ENCODE data around the gene MST1R. TPM values are rescaled to one million over a fixed set of nuclear protein-coding genes. Genes with fewer than 3 reads are reported as not detected.

The MST1R gene
- total and polyA plus RNA-seq, 9 of the 15 experiments (the other 6 are each of a cell fraction or from before 2014, with no cell fraction given) = 1.3 to 10.0 (median 3.8) TPM

DNA sequence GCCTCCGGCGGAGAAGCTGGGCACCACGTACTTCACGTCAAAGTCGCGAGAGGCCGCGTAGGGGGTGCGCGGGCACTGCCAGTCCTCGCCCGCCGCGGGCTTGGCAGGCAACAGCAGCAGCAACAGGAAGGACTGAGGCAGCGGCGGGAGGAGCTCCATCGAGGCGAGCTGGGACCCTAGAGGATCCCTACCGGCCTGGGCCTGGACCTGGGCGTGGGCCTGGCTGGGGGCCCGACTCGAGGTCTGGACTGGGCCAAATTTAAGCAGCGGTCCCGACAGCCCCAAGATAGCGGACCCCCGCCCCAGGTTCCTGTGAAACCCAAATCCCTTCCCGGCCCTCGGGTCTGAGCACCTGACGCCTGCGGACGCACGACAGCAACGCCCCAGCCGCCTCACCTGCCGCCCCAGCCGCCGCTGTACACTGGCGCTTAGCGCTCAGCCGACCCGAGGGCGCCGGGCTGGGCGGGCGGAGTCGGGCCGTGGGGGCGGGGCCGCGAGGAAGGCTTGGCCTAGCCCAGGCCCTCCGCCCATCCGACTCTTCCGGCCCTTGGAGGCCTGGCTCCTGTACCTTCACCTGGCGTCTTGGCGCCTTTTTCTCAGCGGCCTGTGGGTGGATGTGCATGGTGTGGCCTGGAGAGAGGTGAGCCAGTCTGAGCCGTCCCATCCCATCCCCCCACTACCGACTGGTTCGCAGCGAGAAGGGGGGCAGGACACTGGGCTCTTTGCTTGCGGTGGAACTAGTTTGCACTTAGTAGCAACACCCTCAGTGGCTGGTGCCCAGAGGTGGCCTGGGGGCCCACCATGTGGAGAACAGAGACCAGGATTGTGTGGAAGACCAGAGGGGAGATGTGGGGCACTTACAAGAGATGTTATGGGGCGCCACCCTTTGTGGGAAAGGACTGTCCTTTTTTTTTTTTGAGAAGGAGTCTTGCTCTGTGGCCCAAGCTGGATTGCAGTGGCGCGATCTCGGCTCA, at the start of gene MST1R (continued):
- TF ChIP-seq, protein P1, sequence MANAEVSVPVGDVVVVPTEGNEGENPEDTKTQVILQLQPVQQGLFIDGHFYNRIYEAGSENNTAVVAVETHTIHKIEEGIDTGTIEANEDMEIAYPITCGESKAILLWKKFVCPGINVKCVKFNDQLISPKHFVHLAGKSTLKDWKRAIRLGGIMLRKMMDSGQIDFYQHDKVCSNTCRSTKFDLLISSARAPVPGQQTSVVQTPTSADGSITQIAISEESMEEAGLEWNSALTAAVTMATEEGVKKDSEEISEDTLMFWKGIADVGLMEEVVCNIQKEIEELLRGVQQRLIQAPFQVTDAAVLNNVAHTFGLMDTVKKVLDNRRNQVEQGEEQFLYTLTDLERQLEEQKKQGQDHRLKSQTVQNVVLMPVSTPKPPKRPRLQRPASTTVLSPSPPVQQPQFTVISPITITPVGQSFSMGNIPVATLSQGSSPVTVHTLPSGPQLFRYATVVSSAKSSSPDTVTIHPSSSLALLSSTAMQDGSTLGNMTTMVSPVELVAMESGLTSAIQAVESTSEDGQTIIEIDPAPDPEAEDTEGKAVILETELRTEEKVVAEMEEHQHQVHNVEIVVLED (CRISPR knock-in tag; IDR thresholded peaks at IDR 0.05) = no peak
- TF ChIP-seq ILF3 (IDR thresholded peaks at IDR 0.05; ENCODE audit: borderline replicate concordance) (no peak), SMAD2 (IDR thresholded peaks at IDR 0.05; ENCODE audit: low read depth, low read length) (no peak), RBM17 (IDR thresholded peaks at IDR 0.05; ENCODE audit: borderline replicate concordance, low read depth, low read length) (no peak), THRAP3 (IDR thresholded peaks at IDR 0.05; ENCODE audit: borderline replicate concordance) (no peak), GABPB2 (CRISPR knock-in tag; conservative IDR thresholded peaks at IDR 0.05) (no peak), HNRNPH1 (optimal IDR thresholded peaks at IDR 0.05; ENCODE audit: low read depth, low read length) (no peak), ZNF232 (CRISPR knock-in tag; IDR thresholded peaks at IDR 0.05) (no peak), ZNF239 (CRISPR knock-in tag; IDR thresholded peaks at IDR 0.05) (no peak), XRCC5 (IDR thresholded peaks at IDR 0.05; ENCODE audit: low read depth, low read length) (no peak), SMARCA5 (IDR thresholded peaks at IDR 0.05) (no peak), ZNF764 (CRISPR knock-in tag; IDR thresholded peaks at IDR 0.05; ENCODE audit: low read depth) (no peak), ASH1L (IDR thresholded peaks at IDR 0.05; ENCODE audit: borderline replicate concordance, low read depth, partially characterized antibody) (no peak)
- TF ChIP-seq, protein P2, sequence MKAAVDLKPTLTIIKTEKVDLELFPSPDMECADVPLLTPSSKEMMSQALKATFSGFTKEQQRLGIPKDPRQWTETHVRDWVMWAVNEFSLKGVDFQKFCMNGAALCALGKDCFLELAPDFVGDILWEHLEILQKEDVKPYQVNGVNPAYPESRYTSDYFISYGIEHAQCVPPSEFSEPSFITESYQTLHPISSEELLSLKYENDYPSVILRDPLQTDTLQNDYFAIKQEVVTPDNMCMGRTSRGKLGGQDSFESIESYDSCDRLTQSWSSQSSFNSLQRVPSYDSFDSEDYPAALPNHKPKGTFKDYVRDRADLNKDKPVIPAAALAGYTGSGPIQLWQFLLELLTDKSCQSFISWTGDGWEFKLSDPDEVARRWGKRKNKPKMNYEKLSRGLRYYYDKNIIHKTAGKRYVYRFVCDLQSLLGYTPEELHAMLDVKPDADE (conservative IDR thresholded peaks at IDR 0.05; ENCODE audit: control insufficient read depth, low read depth, low read length) = no peak
- TF ChIP-seq, protein P3, sequence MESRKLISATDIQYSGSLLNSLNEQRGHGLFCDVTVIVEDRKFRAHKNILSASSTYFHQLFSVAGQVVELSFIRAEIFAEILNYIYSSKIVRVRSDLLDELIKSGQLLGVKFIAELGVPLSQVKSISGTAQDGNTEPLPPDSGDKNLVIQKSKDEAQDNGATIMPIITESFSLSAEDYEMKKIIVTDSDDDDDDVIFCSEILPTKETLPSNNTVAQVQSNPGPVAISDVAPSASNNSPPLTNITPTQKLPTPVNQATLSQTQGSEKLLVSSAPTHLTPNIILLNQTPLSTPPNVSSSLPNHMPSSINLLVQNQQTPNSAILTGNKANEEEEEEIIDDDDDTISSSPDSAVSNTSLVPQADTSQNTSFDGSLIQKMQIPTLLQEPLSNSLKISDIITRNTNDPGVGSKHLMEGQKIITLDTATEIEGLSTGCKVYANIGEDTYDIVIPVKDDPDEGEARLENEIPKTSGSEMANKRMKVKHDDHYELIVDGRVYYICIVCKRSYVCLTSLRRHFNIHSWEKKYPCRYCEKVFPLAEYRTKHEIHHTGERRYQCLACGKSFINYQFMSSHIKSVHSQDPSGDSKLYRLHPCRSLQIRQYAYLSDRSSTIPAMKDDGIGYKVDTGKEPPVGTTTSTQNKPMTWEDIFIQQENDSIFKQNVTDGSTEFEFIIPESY (CRISPR knock-in tag; IDR thresholded peaks at IDR 0.05) = no peak
- TF ChIP-seq, protein P4, sequence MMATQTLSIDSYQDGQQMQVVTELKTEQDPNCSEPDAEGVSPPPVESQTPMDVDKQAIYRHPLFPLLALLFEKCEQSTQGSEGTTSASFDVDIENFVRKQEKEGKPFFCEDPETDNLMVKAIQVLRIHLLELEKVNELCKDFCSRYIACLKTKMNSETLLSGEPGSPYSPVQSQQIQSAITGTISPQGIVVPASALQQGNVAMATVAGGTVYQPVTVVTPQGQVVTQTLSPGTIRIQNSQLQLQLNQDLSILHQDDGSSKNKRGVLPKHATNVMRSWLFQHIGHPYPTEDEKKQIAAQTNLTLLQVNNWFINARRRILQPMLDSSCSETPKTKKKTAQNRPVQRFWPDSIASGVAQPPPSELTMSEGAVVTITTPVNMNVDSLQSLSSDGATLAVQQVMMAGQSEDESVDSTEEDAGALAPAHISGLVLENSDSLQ (IDR thresholded peaks at IDR 0.05) = no peak
- TF ChIP-seq, protein P5, sequence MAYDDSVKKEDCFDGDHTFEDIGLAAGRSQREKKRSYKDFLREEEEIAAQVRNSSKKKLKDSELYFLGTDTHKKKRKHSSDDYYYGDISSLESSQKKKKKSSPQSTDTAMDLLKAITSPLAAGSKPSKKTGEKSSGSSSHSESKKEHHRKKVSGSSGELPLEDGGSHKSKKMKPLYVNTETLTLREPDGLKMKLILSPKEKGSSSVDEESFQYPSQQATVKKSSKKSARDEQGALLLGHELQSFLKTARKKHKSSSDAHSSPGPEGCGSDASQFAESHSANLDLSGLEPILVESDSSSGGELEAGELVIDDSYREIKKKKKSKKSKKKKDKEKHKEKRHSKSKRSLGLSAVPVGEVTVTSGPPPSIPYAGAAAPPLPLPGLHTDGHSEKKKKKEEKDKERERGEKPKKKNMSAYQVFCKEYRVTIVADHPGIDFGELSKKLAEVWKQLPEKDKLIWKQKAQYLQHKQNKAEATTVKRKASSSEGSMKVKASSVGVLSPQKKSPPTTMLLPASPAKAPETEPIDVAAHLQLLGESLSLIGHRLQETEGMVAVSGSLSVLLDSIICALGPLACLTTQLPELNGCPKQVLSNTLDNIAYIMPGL (CRISPR knock-in tag; IDR thresholded peaks at IDR 0.05) = no peak
